Vagina (tissue), 2 donors: ENCODE results near the gene CERT1.

Experiments used
- POLR2AphosphoS5 ChIP-seq, 2 donors: sonication (generic); formaldehyde crosslinking; IDR thresholded peaks; one replicate each; pipeline ENCODE4 v1.9.0; 2017; ENCODE audit warnings: antibody characterized with exemption in 2 of 2, mild to moderate bottlenecking in 2 of 2, low read depth in 1 of 2; ENCODE audit not compliant: insufficient read depth in 1 of 2
- TF ChIP-seq, protein P1 (sequence below), 3 experiments: fragments of 450-650 bp in 2 of 3; fragments of 200-600 bp in 1 of 3; sonication (generic) in 1 of 3; IDR thresholded peaks; one replicate each; pipeline ENCODE4 v1.5.1; 2017 to 2019; ENCODE audit warnings: antibody characterized with exemption in 3 of 3, mild to moderate bottlenecking in 2 of 3, moderate library complexity in 2 of 3

DNA sequence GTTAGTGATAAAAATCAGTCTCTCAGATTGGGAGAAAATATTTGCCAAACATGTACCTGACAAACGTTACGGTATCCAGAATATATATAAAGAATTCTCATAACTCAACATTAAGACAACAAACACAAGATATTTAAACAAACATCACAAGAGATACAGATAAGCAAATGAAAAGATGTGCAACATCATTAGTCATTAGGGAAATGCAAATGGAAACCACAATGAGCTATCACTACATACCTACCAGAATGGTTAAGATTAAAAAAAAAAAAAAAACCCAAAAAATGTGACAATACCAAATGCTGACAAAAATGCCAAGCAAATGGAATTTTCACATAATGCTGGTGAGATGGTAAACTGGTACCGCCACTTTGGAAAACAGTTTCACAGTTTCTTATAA, 15.4 kb downstream of the CERT1 start:
- no peak for TF ChIP-seq POLR2AphosphoS5 (IDR thresholded peaks at IDR 0.05; ENCODE audit: insufficient read depth in 1 of 2, low read depth in 1 of 2)
- TF ChIP-seq, protein P1, sequence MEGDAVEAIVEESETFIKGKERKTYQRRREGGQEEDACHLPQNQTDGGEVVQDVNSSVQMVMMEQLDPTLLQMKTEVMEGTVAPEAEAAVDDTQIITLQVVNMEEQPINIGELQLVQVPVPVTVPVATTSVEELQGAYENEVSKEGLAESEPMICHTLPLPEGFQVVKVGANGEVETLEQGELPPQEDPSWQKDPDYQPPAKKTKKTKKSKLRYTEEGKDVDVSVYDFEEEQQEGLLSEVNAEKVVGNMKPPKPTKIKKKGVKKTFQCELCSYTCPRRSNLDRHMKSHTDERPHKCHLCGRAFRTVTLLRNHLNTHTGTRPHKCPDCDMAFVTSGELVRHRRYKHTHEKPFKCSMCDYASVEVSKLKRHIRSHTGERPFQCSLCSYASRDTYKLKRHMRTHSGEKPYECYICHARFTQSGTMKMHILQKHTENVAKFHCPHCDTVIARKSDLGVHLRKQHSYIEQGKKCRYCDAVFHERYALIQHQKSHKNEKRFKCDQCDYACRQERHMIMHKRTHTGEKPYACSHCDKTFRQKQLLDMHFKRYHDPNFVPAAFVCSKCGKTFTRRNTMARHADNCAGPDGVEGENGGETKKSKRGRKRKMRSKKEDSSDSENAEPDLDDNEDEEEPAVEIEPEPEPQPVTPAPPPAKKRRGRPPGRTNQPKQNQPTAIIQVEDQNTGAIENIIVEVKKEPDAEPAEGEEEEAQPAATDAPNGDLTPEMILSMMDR (IDR thresholded peaks at IDR 0.05) = no peak
